ENCODE measurements around the gene SLIT1.

Gene SLIT1

DNA sequence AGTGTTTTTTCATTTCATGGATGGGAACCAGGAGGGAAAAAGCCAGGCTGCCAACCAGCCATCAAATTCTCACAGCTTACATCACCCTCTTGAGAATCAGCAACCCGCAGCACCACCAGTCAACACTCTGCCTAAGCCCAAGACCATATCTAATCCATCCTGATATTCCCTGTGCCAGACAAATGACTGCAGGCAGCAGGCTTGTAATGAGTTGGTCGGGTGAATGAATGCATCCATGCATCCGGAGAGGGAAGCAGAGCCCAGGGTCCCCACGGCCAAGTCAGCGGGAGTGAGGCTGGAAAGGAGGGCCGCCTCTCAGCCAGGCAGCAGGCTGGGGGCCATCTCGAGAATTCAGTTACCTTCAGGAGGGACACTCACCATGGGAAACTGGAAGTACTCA is 46.9 kb downstream of the SLIT1 start:
- no peak for DNase-seq

DNA sequence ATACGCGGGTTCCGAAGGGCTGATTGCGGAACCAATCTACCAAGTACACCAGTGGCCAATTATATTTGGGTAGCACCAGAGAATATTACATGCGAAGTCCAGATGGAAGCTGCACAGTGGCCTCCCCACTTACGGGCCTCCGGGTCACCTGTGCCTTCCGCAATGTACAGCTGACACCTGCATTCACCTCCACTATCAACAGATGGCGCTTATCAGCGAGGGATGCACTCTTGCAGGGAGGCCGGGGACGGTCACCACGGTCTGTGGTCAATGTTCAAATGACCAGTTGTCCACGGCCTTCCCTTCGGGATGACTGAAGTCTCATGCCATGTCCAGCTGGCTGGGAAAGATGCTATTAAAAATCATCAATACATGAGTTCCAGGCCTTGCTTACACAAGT is 47.6 kb downstream of the SLIT1 start:
- DNase-seq = no peak

DNA sequence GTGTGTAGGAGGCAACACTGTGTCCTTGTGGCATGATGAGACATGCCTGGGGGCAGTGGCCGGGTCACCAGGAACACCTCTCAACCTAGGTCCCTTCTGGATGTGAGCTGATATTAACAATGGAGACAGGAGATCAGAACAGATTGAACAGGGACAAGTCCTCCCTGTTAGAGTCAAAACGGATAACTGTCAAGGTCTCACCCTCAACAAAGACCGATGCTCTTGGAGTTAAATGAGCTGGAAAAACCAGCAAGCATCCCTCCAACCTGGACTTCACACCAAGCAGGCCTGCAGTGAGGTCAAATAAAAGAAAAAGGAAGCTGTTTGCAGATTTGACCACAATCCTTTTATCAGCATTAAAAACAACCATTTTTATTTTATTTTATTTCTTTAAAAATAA is 49.0 kb downstream of the SLIT1 start:
- DNase-seq = no peak

DNA sequence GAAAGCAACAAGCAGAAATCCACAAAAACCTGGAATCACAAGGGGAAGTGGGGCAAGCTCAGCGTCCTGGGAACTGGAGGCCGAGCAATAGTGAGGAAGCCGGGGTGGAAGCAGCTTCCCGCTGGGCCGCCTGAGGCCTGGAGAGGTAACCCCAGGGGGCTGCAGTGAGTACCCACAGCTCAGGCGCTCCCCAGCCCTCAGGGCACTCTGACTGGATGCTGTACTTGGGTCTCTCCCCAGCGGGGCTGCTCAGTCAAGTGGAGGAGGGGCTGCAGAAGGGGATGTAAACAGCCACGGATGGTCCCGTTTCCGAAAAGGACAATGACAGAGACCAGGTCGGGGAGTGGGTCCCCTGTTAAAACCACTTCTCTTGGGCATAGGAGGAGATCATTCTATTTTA is 50.3 kb downstream of the SLIT1 start:
- no peak for DNase-seq

DNA sequence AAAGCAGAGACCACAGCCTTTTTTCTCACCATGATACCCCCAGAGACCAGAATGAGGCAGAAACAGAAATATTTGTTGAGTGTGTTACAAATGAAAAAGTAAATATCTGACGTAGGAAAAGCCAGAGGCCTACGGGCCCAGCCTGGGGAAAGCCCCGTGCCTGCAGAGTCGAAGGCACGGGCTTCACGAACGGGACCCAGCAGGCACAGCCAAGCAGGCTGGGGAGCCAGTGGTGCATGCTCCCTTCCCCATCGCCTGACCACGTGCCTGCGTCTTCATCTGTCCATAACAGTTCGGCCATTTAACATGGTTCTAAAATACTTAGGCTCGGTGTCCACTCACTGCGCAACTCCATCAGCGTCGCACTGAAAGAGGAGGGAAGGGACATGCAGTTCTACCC is 50.8 kb downstream of the SLIT1 start:
- DNase-seq = no peak

DNA sequence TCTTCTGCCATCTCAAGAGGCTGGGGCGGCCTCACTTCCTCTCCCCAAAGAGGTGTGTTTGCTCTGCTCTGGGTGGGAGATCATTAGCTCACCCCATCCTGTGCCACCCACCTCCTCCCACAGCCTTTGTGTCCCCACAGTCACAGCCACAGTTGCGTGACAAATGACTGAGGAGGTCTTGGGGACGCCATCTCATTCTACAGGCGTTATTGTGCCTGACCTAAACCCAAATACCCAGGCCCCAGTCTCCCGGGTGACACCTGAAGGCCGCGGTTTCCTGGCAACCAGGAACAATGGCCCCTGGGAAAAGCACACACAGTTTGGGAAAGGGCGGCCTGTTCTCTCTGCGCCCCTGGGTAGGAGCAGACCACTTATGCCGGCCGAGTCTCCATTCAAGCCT is 51.6 kb downstream of the SLIT1 start:
- no peak for DNase-seq

DNA sequence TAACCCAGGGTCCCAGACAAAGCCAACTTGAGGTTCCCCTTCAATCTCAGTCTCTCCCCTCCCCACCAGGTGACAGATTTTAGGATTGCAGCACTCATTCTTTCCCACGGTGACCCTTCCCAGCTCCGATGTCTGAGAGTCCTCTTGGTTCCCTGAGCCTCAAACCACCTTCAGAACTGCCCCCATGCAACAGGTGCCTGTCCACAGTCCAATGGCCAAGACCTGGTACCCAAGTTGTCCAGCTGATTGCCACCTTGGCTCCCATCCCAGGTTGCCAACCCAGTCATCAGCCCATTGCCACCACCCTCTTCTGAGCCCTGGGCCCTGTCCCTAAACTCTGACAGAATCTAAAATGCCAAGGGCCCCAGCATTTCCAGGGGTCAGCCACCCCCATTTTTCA is 53.5 kb downstream of the SLIT1 start:
- no peak for DNase-seq

DNA sequence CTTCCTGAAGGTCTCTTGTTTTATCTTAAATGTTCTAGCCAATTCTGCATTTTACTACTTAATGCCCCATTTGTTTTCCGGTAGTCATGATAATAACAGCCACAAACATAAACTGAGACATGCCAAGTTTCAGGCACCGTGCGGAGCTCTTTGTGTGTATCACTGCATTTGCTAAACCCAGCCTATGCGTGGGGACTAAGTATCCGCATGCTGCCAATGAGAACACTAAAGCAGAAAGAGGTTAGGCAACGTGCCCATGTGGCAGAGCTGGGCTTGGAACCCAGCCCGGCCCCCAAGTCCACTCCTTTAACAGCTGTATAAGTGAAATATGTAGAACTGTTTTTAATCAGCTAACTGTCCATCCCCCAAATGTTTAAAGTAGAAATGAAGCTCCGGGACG is 54.1 kb downstream of the SLIT1 start:
- DNase-seq = no peak

DNA sequence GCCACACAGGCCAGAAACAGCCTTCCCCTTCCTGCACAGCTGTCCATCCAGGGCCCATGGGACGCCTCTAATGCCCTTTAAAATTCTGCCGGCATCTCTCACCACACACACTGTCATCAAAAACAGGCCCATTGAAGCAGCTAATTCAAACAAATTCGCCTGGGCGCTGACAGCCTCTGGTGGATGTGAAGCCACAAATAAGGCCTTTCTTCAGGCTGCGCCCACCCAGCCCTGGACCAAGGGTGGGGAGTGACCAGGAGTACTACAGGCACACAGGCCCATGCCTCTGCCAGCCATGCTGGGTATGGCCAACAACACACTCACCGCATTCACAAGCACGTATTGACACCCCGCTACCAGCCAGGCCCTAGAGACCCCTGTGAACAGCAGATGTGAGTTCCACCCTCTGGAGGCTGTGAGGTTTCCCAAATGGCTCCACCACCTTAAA is 54.6 kb downstream of the SLIT1 start:
- DNase-seq = no peak

DNA sequence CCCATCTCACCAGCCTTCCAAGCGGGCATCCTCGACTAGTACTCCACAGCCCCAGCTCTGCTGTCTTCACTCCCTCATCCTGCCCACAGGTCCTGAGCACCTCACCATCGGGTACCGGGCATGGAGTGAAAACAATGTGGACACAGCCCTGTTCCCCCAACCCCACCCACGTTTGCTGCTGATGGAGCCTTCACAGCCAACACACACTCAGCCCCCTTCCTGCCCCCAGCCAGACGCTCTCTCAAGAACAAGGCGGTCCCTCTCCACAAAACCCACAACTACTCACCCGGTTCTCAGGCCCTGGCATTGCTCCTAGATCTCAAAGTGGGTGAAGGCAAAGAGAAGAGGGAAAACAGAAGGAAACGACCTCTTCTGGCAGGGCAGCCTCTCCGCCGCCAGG is 56.1 kb downstream of the SLIT1 start:
- no peak for DNase-seq

DNA sequence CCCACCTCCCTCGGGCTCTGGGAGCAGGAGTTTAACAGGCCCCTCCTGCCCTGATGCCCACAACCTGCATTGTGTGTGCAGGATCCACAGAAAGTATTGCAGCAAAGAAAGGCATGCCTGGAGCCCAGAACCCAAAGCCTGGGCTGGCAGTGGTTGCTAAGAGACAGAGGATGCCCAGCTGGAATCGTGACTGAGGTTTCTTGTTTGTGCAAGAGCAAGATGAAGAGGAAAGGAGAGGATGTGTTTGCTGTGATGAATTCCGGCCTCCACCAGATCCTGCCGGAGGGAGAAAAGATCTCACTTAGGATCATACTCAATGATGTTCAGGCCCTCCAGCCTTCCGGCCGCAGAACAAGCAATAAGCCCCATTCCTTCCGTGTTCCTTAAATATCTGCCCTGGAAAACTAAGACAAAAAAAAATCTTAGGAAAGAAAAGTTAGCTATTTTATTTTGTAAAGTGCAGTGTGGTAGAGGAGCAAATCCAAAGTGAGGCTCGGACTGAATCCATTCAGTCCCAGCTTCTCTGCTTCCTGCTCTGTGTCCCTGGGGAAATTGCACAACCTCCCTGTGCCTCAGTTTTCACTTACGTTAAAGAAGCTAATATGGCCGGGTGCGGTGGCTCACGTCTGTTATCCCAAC is 57.1 kb downstream of the SLIT1 start:
- DNase-seq = no peak

DNA sequence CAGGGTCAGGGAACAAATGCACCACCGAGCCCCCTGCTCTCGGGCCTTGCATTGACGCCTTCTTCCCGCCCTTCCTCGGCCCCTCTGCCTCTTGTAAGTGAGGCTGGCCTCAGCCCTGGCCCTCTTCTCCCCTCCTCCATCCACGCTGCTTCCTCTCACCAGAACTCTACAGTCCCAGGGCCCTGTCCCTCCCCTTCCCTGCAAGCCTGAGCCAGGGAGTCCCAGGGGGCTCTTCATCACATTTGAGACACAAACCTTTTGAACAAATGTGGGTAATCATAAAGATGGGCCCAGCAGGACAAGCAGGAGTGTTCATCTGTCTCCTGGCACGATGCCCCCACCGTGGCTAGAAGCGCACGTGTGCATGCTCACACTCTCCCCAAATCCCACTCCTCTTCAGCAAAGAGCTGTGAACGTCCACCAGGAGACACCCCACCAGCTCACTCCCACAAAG is 57.7 kb downstream of the SLIT1 start:
- DNase-seq = no peak

DNA sequence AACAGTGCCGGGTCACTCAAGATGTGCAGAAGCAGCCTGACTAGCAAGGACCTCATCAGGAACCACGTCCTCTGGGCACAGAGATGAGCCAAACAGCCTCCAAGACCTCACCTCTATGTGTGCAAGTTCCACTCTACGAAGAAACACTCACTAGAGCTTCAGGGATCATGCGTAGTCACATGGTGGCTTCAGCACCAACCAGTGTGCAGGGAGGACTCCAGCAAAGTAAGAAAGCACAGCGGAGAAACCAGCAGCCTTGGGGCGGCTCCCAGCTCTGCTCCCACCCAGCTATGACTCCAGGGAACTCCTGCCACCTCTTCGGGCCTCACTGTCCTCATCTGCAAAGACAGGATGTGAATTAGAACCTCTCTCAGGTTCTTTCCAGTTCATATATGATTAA is 58.2 kb downstream of the SLIT1 start:
- DNase-seq = no peak

DNA sequence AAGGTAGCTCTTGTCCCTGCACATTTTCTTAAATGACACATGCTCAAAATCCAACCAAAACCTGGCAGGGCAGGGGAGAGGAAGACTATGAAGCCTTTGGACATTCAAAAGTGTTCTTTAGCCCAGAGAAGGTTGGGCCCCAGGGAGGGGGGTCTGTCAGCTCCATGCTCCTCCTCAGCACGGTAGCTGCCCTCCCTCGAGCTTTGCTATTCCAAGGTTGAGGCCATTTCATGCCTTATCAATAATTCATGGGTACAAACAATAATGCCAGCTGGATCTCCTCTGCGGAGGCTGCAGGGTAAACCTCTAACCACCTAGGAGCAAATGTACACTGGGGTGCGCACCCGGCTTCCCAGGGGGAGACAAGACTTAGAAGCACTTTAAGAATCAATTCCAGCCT is 61.5 kb downstream of the SLIT1 start:
- no peak for DNase-seq

DNA sequence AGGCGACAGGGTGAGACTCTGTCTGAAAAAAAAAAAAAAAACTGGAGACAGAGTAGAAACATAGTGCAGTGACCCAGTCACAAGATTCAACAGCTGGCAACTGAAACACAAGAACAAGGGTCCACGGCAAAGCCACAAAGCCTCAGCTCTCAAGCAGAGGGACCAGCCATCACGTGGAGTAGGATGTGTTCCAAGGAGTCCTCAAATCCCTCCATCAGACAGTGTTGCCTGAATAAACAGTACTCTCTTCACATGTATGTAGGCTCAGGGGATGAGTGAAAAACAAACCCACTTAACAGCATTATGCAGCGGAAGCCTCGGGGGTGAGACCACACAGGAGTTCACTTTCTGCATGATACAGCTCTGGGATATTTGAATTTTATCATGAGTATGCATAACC is 62.0 kb downstream of the SLIT1 start:
- DNase-seq = no peak

DNA sequence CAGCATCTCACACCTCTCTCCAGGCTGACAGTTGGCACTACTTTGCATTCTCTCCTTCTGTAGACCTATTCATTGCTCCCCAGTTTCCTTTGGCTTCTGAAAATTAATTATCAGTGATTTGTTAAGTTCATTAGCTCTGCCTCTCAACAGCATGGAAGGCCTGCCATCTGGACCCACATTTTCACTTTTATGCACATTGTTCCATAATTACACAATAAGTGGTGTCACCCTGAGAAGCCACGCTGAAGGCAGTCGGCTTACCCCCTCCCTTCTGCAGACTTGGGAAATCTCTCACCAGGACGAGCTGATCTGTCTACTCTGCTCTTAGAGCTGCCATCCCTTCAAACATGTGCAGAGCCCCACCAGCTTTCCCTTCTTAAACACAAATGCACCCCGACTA is 64.7 kb downstream of the SLIT1 start:
- no peak for DNase-seq

DNA sequence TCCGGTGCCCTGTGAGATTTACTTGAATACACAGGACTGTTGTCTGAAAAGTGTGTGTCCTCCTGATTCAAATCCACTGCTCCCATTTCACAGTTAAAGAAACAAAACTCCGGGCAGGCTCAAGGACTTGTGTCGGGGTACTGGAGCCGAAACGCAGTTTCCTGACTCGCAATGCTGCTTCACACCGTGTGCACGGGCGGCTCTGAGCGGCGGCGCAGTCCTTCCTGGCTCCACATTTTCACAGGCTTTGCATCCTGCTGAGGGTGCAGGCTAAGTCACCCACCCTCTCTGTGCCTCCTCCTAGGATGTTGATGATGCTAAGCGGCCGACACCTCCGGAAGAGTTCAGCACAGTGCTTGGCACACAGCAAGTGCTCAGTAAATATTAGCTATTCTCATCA is 65.4 kb downstream of the SLIT1 start:
- DNase-seq = no peak

DNA sequence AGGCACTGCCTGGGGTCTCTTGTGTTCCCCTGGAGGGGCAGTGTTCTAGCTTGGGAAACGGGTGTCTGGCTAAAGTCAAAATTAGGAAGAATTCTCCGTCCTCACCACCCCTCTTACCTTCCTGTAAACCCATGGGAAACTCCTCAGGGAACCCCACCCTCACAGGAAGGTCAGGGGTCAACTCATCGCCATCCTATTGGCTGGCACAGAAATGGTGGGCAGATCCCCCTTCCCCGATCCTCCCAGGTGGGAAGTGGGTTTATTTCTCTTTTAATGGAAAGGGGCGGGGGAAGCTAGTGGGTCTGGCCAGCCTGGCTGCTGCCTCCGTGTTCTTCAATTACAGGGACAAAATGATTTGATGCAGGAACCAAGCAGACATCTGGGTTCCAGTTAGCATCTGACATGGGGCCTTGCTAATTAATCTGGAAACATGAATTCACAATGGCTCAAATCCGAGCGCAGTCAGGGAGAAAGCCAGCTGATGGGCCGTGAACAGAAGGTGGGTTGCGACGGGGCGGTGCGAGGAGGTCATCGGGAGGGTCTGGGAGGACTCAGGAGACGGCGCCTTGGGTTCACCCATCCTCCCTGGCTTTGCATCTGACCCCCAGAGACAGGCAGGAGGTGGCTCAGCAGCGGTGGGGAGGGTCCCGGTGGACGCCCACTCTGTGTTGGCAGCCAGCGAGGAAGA is 66.6 kb downstream of the SLIT1 start:
- DNase-seq = no peak

DNA sequence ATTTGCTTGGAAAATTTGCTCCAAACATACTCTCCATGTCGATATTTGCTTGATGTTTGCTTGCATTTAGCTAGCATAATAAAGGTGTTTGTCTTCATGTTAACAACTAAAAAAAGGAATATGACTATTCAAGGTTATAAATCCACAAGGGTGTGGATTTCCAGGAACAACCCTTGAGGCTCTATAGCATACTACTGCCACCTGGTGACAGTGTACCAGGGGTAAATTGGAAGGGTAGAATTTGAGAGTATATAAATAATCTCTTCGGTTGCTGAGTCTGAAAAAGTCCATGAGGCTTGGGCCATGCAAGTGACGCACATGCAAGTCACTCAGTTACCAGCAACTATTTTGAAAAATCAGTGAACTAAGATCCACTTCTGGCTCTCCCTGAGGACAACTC is 68.4 kb downstream of the SLIT1 start:
- no peak for DNase-seq

DNA sequence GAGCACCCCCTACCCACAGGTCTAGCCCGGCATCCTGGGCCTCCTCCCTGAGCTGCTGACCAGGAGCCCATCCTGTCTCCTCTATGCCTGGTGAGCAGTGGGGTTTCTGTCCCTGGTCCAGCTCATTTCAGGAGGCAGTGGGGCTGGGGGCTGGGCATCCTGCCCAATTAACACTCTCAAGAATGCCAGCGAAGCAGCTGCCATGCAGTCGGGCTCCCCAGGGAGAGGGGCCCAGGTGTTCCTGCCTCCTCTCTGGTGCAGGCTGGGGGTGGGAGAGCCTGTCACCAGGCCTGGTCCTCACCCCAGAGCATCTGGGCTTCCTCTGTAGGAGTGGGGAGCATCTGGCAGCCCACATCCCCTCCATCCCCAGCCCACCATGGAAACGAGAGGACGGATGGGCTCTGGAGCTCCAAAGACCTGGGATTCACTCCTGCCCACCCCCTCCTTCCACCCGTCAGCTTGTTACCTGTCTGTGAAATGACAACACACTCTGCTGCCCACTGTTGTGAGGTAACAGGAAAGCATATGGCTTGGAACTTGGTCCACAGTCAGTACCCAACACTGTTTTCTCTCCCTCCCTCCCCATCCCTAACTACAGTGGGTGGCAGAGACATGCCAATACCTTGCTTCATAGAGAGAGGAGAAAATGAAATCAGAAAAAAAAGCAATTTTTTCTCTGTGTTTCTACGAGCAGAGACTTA is 69.1 kb downstream of the SLIT1 start:
- DNase-seq = no peak

DNA sequence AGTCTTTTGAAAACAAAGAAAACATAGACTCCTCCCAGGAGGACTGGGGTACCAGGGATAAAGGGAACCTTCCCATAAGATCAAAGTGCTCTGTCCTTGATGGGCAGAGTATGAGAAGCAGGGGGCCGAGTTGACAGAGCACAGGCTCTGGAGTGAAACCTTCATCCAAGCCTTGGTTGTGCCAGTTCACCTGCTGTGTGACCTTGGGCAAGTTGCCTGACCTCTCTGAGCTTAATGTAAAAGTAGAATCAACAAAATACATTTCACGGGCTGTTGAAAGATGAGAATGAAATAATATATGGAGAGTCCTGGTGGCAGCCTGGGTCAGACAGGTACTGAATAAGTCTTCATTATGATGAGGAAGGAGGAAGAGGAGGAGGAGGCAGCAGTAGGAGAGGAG is 69.9 kb downstream of the SLIT1 start:
- no peak for DNase-seq

DNA sequence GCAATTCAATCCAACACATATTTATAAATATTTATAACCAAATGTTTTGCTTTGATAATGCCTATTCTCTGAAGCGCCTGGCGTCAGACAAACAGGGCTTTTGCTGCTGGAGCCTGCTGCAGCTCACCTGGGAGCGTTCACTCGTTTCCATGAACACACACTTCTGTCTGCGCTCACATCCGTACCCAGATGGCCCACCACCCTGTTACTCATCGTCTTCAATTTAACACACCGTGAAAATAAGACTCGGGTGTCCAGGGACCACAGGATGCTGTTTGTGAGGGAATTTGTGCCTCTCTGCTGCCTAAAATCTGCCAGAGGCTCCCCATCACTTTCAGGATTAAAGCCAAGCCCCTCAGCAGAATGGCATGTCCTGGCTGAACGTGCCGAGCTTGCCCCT is 74.1 kb downstream of the SLIT1 start:
- no peak for DNase-seq

DNA sequence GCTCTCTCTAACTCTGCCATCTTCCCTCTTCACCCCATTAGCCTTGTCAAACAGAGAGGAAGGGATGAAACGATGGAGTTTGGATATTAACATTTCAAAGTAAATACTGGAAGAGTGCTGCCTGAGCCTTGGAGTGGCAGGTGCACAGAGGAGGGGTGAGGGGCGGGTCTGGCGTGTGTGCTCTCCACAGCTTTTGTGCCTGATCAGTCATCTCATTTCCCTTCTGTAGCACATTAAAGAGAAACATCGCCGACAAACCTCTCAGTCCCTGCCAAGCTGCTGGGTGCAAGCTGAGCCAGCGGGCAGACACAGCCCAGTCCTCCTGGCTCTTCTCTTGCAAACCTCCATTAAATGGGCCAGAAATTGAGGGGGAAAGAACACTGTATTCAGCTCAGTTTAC is 76.2 kb downstream of the SLIT1 start:
- DNase-seq = no peak

DNA sequence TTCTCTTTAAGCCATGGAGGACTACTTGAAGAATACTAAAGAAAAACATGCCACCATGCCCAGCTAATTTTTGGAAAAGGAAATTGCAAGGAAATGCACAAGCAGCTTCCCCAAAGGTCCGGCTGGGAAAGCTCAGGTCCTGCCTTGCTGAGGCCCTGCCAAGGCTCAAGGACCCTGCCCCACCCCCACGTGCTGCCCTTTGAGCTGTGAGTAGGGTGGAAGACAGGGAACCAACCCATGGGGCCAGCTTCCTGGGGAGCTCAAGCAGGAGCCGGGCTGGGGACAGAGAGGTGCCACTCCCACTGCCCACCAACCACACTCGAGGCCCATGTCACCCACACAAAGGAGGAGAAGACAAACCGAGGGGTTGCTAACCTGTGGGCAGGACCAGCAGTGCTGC is 78.2 kb downstream of the SLIT1 start:
- no peak for DNase-seq
